Effector memory CD4-positive, alpha-beta T cell (primary cell): Measurements from ENCODE around the gene AGBL4.

Experiments used
- DNase-seq, 3 donors: peaks; one replicate each; pipeline ENCODE4 v3.0.0-alpha.2; 2020
- H3K27ac ChIP-seq: 2 replicates; pipeline ENCODE4 v1.7.0; 2013; ENCODE audit warnings: mild to moderate bottlenecking, low read length, moderate library complexity; ENCODE audit not compliant: insufficient read depth, poor library complexity, severe bottlenecking
- H3K27me3 ChIP-seq: replicated peaks from 2 replicates; pipeline ENCODE4 v1.7.0; 2013; ENCODE audit warnings: mild to moderate bottlenecking, low read length; ENCODE audit not compliant: insufficient read depth, control insufficient read depth, poor library complexity, severe bottlenecking
- H3K36me3 ChIP-seq: 2 replicates; pipeline ENCODE4 v1.7.0; 2013; ENCODE audit warnings: mild to moderate bottlenecking, low read length, moderate library complexity; ENCODE audit not compliant: control insufficient read depth, insufficient read depth
- H3K4me1 ChIP-seq: 2 replicates; pipeline ENCODE4 v1.7.0; 2013; ENCODE audit warnings: low read length, mild to moderate bottlenecking; ENCODE audit not compliant: control insufficient read depth, insufficient read depth, poor library complexity, severe bottlenecking
- H3K4me3 ChIP-seq: 2 replicates; pipeline ENCODE4 v1.7.0; 2013; ENCODE audit warnings: low read length, low read depth, mild to moderate bottlenecking; ENCODE audit not compliant: insufficient read depth, poor library complexity, severe bottlenecking
- H3K9me3 ChIP-seq: 2 replicates; pipeline ENCODE4 v1.7.0; 2013; ENCODE audit warnings: mild to moderate bottlenecking, low read length, moderate library complexity; ENCODE audit not compliant: control insufficient read depth

The AGBL4 gene

GRCh38 chr1:48675251-48675650, 1348.5 kb downstream of the AGBL4 start:
- H3K4me3 ChIP-seq: no peak overlapping the region
- H3K27me3 ChIP-seq: no peaks in the 10 kb centered on the region
- H3K9me3 ChIP-seq: no peaks in the 10 kb centered on the region
- H3K36me3 ChIP-seq: no peaks in the 10 kb centered on the region
- H3K4me1 ChIP-seq: no peaks in the 10 kb centered on the region
- no peak overlapping the region for H3K27ac ChIP-seq
- no peak for DNase-seq

GRCh38 chr1:48674641-48675040, 1349.1 kb downstream of the AGBL4 start:
- Histone ChIP-seq H3K36me3 (no peaks in the 10 kb centered on the region), H3K27ac (no peak overlapping the region), H3K4me3 (no peak overlapping the region), H3K4me1 (no peaks in the 10 kb centered on the region), H3K27me3 (no peaks in the 10 kb centered on the region), H3K9me3 (no peaks in the 10 kb centered on the region)
- DNase-seq: no peak

GRCh38 chr1:48673332-48674105, 1350.2 kb downstream of the AGBL4 start:
- Histone ChIP-seq H3K36me3 (no peaks in the 10 kb centered on the region), H3K4me1 (no peaks in the 10 kb centered on the region), H3K4me3 (no peak overlapping the region), H3K27me3 (no peaks in the 10 kb centered on the region), H3K9me3 (no peaks in the 10 kb centered on the region), H3K27ac (no peak overlapping the region)
- DNase-seq: no peak

GRCh38 chr1:48671578-48671977, 1352.2 kb downstream of the AGBL4 start:
- Histone ChIP-seq H3K27ac (no peak overlapping the region), H3K4me1 (no peaks in the 10 kb centered on the region), H3K27me3 (no peaks in the 10 kb centered on the region), H3K36me3 (no peaks in the 10 kb centered on the region), H3K4me3 (no peak overlapping the region), H3K9me3 (no peaks in the 10 kb centered on the region)
- DNase-seq: no peak

GRCh38 chr1:48670234-48671020, 1353.3 kb downstream of the AGBL4 start:
- Histone ChIP-seq H3K36me3 (no peaks in the 10 kb centered on the region), H3K9me3 (no peaks in the 10 kb centered on the region), H3K4me1 (no peaks in the 10 kb centered on the region), H3K27ac (no peak overlapping the region), H3K27me3 (no peaks in the 10 kb centered on the region), H3K4me3 (no peak overlapping the region)
- no peak for DNase-seq

- Histone ChIP-seq H3K36me3 (no peaks in the 10 kb centered on the region), H3K4me1 (no peaks in the 10 kb centered on the region), H3K4me3 (no peak overlapping the region), H3K27ac (no peak overlapping the region), H3K9me3 (no peaks in the 10 kb centered on the region), H3K27me3 (no peaks in the 10 kb centered on the region)
- no peak for DNase-seq
These were observed 1355.4 kb downstream of the AGBL4 start for GRCh38 chr1:48668339-48668738.

GRCh38 chr1:48667782-48668181, 1356.0 kb downstream of the AGBL4 start:
- Histone ChIP-seq H3K4me3 (no peak overlapping the region), H3K36me3 (no peaks in the 10 kb centered on the region), H3K9me3 (no peaks in the 10 kb centered on the region), H3K4me1 (no peaks in the 10 kb centered on the region), H3K27ac (no peak overlapping the region), H3K27me3 (no peaks in the 10 kb centered on the region)
- DNase-seq: no peak

- Histone ChIP-seq H3K4me1 (no peaks in the 10 kb centered on the region), H3K9me3 (no peaks in the 10 kb centered on the region), H3K36me3 (no peaks in the 10 kb centered on the region), H3K27ac (no peak overlapping the region), H3K27me3 (no peaks in the 10 kb centered on the region), H3K4me3 (no peak overlapping the region)
- DNase-seq: no peak
These were observed 1357.9 kb downstream of the AGBL4 start for GRCh38 chr1:48665708-48666407.

- no peak for DNase-seq
- no peak overlapping the region for H3K27ac ChIP-seq
- no peaks in the 10 kb centered on the region for H3K4me1 ChIP-seq
- H3K27me3 ChIP-seq: no peaks in the 10 kb centered on the region
- H3K36me3 ChIP-seq: no peaks in the 10 kb centered on the region
- H3K4me3 ChIP-seq: no peak overlapping the region
- H3K9me3 ChIP-seq: no peaks in the 10 kb centered on the region
These were observed 1361.9 kb downstream of the AGBL4 start for GRCh38 chr1:48661726-48662463.
